Measurements from ENCODE around the gene CNTNAP3B.
"Not testable (repeated sequence)": the region's sequence is repeated elsewhere in the genome, so short reads cannot be mapped to it uniquely, and the experiment has no call there.

The CNTNAP3B gene

GRCh38 chr9:42053874-42054273 is 75.4 kb downstream of the CNTNAP3B start:
- H3K4me1 ChIP-seq (ENCODE audit: insufficient read depth, low read length); H3K27me3 ChIP-seq (ENCODE audit: insufficient read depth, low read length); H3K27ac ChIP-seq (ENCODE audit: low read length); H3K36me3 ChIP-seq (ENCODE audit: insufficient read depth, low read depth, low read length); H3K9ac ChIP-seq (ENCODE audit: low read depth, low read length); H3K4me3 ChIP-seq (ENCODE audit: low read length); H3K9me3 ChIP-seq (ENCODE audit: insufficient read depth, low read depth, low read length): not testable (repeated sequence)

DNA sequence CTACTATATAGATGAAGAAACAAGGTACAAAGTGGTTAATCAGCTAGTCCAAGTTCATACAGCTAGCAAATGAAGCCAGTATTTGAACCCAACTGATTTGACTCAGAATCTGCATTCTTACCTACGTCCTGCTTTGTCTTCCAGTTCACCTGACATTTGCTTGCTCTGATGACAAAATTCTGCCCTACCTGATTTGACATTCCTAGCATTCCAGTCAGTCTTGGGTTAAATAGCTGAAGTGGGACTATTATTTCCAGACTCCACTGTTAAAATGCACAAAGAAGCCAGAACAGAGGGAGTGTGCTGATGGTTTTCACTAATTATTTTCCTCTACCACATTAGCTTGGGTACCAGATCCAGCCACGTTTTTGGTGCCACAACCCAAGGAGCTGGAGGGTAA is 78.5 kb downstream of the CNTNAP3B start:
- not testable (repeated sequence) for H3K27me3 ChIP-seq (ENCODE audit: insufficient read depth, low read length); H3K9me3 ChIP-seq (ENCODE audit: insufficient read depth, low read depth, low read length); H3K4me1 ChIP-seq (ENCODE audit: insufficient read depth, low read length); H3K27ac ChIP-seq (ENCODE audit: low read length); H3K36me3 ChIP-seq (ENCODE audit: insufficient read depth, low read depth, low read length); H3K4me3 ChIP-seq (ENCODE audit: low read length); H3K9ac ChIP-seq (ENCODE audit: low read depth, low read length)

GRCh38 chr9:42044422-42045010 is 84.7 kb downstream of the CNTNAP3B start:
- not testable (repeated sequence) for H3K27ac ChIP-seq (ENCODE audit: low read length); H3K9ac ChIP-seq (ENCODE audit: low read depth, low read length); H3K36me3 ChIP-seq (ENCODE audit: insufficient read depth, low read depth, low read length); H3K9me3 ChIP-seq (ENCODE audit: insufficient read depth, low read depth, low read length); H3K27me3 ChIP-seq (ENCODE audit: insufficient read depth, low read length); H3K4me1 ChIP-seq (ENCODE audit: insufficient read depth, low read length); H3K4me3 ChIP-seq (ENCODE audit: low read length)

- H3K4me3 ChIP-seq (ENCODE audit: low read length); H3K4me1 ChIP-seq (ENCODE audit: insufficient read depth, low read length); H3K36me3 ChIP-seq (ENCODE audit: insufficient read depth, low read depth, low read length); H3K27ac ChIP-seq (ENCODE audit: low read length); H3K27me3 ChIP-seq (ENCODE audit: insufficient read depth, low read length); H3K9me3 ChIP-seq (ENCODE audit: insufficient read depth, low read depth, low read length); H3K9ac ChIP-seq (ENCODE audit: low read depth, low read length): not testable (repeated sequence)
Measured at GRCh38 chr9:42033541-42033940, 95.7 kb downstream of the CNTNAP3B start.

- not testable (repeated sequence) for H3K27ac ChIP-seq (ENCODE audit: low read length); H3K9ac ChIP-seq (ENCODE audit: low read depth, low read length); H3K9me3 ChIP-seq (ENCODE audit: insufficient read depth, low read depth, low read length); H3K4me3 ChIP-seq (ENCODE audit: low read length); H3K27me3 ChIP-seq (ENCODE audit: insufficient read depth, low read length); H3K4me1 ChIP-seq (ENCODE audit: insufficient read depth, low read length); H3K36me3 ChIP-seq (ENCODE audit: insufficient read depth, low read depth, low read length)
Measured at GRCh38 chr9:42020639-42021038, 108.6 kb downstream of the CNTNAP3B start.

- not testable (repeated sequence) for H3K4me1 ChIP-seq (ENCODE audit: insufficient read depth, low read length); H3K27ac ChIP-seq (ENCODE audit: low read length)
Measured at GRCh38 chr9:42018220-42018922, 110.9 kb downstream of the CNTNAP3B start.

GRCh38 chr9:42014317-42014716 is 114.9 kb downstream of the CNTNAP3B start:
- not testable (repeated sequence) for H3K9ac ChIP-seq (ENCODE audit: low read depth, low read length); H3K4me3 ChIP-seq (ENCODE audit: low read length); H3K9me3 ChIP-seq (ENCODE audit: insufficient read depth, low read depth, low read length); H3K27me3 ChIP-seq (ENCODE audit: insufficient read depth, low read length); H3K27ac ChIP-seq (ENCODE audit: low read length); H3K36me3 ChIP-seq (ENCODE audit: insufficient read depth, low read depth, low read length); H3K4me1 ChIP-seq (ENCODE audit: insufficient read depth, low read length)

More at GRCh38 chr9:42018220-42018922, 110.9 kb downstream of the CNTNAP3B start:
- not testable (repeated sequence) for H3K4me3 ChIP-seq (ENCODE audit: low read length); H3K36me3 ChIP-seq (ENCODE audit: insufficient read depth, low read depth, low read length); H3K9me3 ChIP-seq (ENCODE audit: insufficient read depth, low read depth, low read length); H3K9ac ChIP-seq (ENCODE audit: low read depth, low read length); H3K27me3 ChIP-seq (ENCODE audit: insufficient read depth, low read length)

GRCh38 chr9:41991607-41992006 is 137.6 kb downstream of the CNTNAP3B start:
- H3K9me3 ChIP-seq (ENCODE audit: insufficient read depth, low read depth, low read length); H3K4me3 ChIP-seq (ENCODE audit: low read length); H3K36me3 ChIP-seq (ENCODE audit: insufficient read depth, low read depth, low read length); H3K27me3 ChIP-seq (ENCODE audit: insufficient read depth, low read length); H3K27ac ChIP-seq (ENCODE audit: low read length); H3K9ac ChIP-seq (ENCODE audit: low read depth, low read length); H3K4me1 ChIP-seq (ENCODE audit: insufficient read depth, low read length): not testable (repeated sequence)

DNA sequence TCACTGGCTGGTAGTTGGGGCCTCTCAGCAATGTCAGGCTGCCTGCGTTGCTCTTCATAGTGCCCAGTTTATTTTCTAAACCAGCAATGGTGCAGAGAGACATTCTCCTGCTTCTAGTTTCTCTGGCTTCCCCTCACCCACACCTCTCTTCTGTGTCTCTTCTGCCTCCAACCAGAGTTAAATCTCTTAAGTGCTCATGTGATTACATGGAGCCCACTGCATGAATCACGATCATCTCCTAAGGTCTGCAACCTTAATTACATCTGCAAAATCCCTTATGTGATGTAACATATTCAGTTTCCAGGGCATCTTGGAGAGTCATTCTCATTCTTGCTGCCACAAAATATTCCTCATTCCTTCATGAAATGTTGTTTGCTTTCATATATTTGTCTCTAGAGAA is 149.0 kb downstream of the CNTNAP3B start:
- not testable (repeated sequence) for H3K27ac ChIP-seq (ENCODE audit: low read length); H3K4me3 ChIP-seq (ENCODE audit: low read length); H3K27me3 ChIP-seq (ENCODE audit: insufficient read depth, low read length); H3K9ac ChIP-seq (ENCODE audit: low read depth, low read length); H3K9me3 ChIP-seq (ENCODE audit: insufficient read depth, low read depth, low read length); H3K4me1 ChIP-seq (ENCODE audit: insufficient read depth, low read length); H3K36me3 ChIP-seq (ENCODE audit: insufficient read depth, low read depth, low read length)

DNA sequence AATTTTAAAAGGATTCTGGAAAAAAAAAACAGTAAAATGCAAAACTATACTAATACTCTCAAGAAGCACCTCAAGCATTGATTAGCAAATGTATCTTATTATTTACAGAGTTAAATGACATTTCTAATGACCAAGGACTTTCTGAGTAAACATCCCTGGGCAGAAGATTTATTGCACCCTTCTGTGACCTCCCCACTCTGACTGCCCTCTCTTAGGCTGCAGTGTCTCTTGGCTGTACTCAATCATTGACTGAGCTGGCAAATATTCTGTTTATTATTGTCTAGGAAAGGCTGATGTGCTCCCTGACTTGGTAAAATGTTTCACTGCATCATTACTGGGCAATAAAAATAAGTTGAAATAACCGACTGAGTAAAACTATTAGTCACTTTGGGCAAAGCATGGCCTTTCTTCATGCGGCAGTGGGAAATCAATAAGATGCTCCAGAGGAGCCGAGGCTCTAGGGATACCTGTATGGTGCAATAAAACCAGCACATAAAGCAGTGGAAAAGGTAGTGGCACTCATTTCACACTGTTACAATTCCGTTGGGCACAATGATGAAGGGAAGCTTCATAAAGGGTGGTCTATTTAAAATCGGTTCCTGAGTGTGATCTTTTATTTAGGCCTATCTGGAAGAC is 151.1 kb downstream of the CNTNAP3B start:
- H3K36me3 ChIP-seq (ENCODE audit: insufficient read depth, low read depth, low read length); H3K9ac ChIP-seq (ENCODE audit: low read depth, low read length); H3K27me3 ChIP-seq (ENCODE audit: insufficient read depth, low read length); H3K27ac ChIP-seq (ENCODE audit: low read length); H3K4me1 ChIP-seq (ENCODE audit: insufficient read depth, low read length); H3K4me3 ChIP-seq (ENCODE audit: low read length); H3K9me3 ChIP-seq (ENCODE audit: insufficient read depth, low read depth, low read length): not testable (repeated sequence)

- not testable (repeated sequence) for H3K4me3 ChIP-seq (ENCODE audit: low read length); H3K27ac ChIP-seq (ENCODE audit: low read length); H3K9ac ChIP-seq (ENCODE audit: low read depth, low read length); H3K36me3 ChIP-seq (ENCODE audit: insufficient read depth, low read depth, low read length); H3K27me3 ChIP-seq (ENCODE audit: insufficient read depth, low read length); H3K4me1 ChIP-seq (ENCODE audit: insufficient read depth, low read length); H3K9me3 ChIP-seq (ENCODE audit: insufficient read depth, low read depth, low read length)
Measured at GRCh38 chr9:41974906-41975305, 154.3 kb downstream of the CNTNAP3B start.

DNA sequence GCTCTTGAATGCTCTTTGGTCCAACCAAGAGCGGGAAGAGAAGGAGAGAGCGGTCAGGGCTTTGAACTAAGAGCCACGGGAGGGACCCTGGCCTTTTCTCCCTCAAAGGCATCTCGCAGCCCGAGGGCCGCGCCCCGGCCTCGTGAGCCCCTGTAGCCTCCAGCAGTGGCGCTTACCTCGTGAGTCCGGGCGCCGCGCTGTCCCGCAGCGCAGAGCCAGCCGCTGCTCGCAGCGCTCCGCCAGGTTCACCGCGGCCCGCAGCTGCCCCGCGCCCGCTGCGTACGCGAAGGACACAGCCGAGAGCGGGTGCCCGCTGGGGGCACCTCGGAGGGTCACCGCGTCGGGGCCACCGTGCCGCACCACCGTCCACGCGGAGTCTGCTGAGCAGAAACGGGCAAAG is 176.2 kb downstream of the CNTNAP3B start:
- not testable (repeated sequence) for H3K9me3 ChIP-seq (ENCODE audit: insufficient read depth, low read depth, low read length); H3K4me3 ChIP-seq (ENCODE audit: low read length); H3K36me3 ChIP-seq (ENCODE audit: insufficient read depth, low read depth, low read length); H3K9ac ChIP-seq (ENCODE audit: low read depth, low read length); H3K27me3 ChIP-seq (ENCODE audit: insufficient read depth, low read length); H3K27ac ChIP-seq (ENCODE audit: low read length); H3K4me1 ChIP-seq (ENCODE audit: insufficient read depth, low read length)

Data from iPS-20b (cell line).